ENCODE measurements around the gene MFAP4. TPM values are rescaled to one million over a fixed set of nuclear protein-coding genes. Genes with fewer than 3 reads are reported as not detected.

MFAP4 gene
- total RNA-seq, 1 experiment from 2014 or later, result 1.5 TPM

DNA sequence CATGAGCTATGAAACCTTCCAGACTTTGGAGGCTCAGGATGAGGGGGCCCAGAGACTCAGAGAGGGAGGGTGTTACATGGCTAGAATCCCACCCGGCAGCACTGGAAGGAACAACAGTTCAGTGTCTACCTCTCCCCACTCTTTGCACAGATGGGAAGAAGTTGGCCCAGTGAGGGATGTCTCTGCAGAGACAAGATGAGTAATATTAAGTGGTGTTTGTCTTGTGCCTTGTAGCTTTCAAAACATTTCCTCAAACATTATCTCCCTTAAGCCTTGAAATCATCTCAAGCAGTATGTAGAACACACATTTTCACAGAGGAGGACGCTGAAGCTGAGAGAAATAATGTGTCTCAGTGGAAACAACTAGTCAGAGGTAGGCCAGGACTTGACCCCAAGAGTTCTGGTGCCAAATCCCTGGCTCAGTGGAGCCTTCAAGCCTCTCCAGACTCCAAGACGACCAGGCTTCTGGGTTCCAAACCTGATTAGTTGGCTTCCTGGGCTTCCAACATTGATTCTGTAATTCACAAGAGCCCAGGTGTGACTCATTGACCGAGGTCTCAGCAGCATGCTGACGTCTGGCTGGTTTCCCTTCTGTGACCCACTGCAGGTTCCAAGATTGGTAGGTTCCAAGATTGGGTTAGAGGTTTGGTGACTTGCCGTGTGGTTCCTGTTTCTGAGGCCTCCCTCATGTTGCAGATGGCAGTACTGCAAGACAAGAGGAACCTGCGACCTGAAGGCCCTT is 31.4 kb upstream of the MFAP4 start:
- H3K23me2 ChIP-seq (ENCODE audit: insufficient read length, low read depth, low read length, poor library complexity, severe bottlenecking), result no peaks in the 10 kb centered on the region
- H3K4me3 Mint-ChIP-seq, result no peak overlapping the region
- H3K27me3 Mint-ChIP-seq (ENCODE audit: low read depth), result peaks cover 7% of the 10 kb centered on the region
- no peaks in the 10 kb centered on the region for H3K79me2 ChIP-seq (ENCODE audit: insufficient read depth, low read length)
- H3K4me1 ChIP-seq (ENCODE audit: insufficient read depth, low read length), result no peaks in the 10 kb centered on the region
- H3K56ac ChIP-seq (ENCODE audit: insufficient read length, low read depth, low read length), result no peak overlapping the region
- no peak overlapping the region for H2BK5ac ChIP-seq (ENCODE audit: insufficient read length, low read length)
- H3K27ac ChIP-seq (ENCODE audit: insufficient read length, low read depth, low read length), result no peak overlapping the region
- no peak overlapping the region; a peak in 1 of 7 replicates for H3K27ac Mint-ChIP-seq
- peak; percentile 48 for DNase-seq
- H2BK20ac ChIP-seq (ENCODE audit: low read depth, low read length, poor library complexity, severe bottlenecking), result no peak overlapping the region
- H3K14ac ChIP-seq (ENCODE audit: insufficient read depth, low read length), result no peak overlapping the region
- H4K91ac ChIP-seq (ENCODE audit: insufficient read length, low read depth, low read length), result no peak overlapping the region
- H3K9ac ChIP-seq (ENCODE audit: extremely low read depth, insufficient read length, low read length), result no peak overlapping the region
- H2BK12ac ChIP-seq (ENCODE audit: insufficient read length, low read depth, low read length), result no peak overlapping the region
- no peak overlapping the region for H3K23ac ChIP-seq (ENCODE audit: insufficient read length, low read depth, low read length)
- H3K9me3 ChIP-seq (ENCODE audit: control insufficient read depth, low read depth, low read length), result no peaks in the 10 kb centered on the region
- no peaks in the 10 kb centered on the region for H3K79me1 ChIP-seq (ENCODE audit: insufficient read depth, low read depth, low read length, poor library complexity, severe bottlenecking)
- no peak overlapping the region for H2AFZ ChIP-seq (ENCODE audit: low read length)
- H3T11ph ChIP-seq (ENCODE audit: low read length), result no peak overlapping the region
- no peak for TF ChIP-seq CTCF (conservative IDR thresholded peaks at IDR 0.05)
- no peaks in the 10 kb centered on the region for H3K9me3 Mint-ChIP-seq
- no CpG with 5 or more reads among the region's 7 CpGs for WGBS (ENCODE audit: extremely low coverage, insufficient read length, low lambda C conversion rate)
- no peak overlapping the region for H3K18ac ChIP-seq (ENCODE audit: insufficient read length, low read depth, low read length)
- H4K5ac ChIP-seq (ENCODE audit: insufficient read length, low read depth, low read length), result no peak overlapping the region
- no peaks in the 10 kb centered on the region for H4K20me1 ChIP-seq (ENCODE audit: control insufficient read depth, insufficient read depth, insufficient read length)
- no peak overlapping the region for H3K4me2 ChIP-seq (ENCODE audit: insufficient read depth, insufficient read length, low read length)
- no peaks in the 10 kb centered on the region for H3K27me3 ChIP-seq (ENCODE audit: insufficient read depth, low read length)
- no peak overlapping the region for H2BK120ac ChIP-seq (ENCODE audit: low read depth, low read length, poor library complexity, severe bottlenecking)
- peaks cover 0 to 14% of the 10 kb centered on the region in 2 experiments; a peak in 2 of 4 replicates for H3K4me1 Mint-ChIP-seq
- H4K8ac ChIP-seq (replicated peaks; ENCODE audit: insufficient read length, low read depth, low read length), result no peak overlapping the region
- no peak overlapping the region for H2BK15ac ChIP-seq (ENCODE audit: low read depth, low read length)
- no peak overlapping the region for H3K4ac ChIP-seq (ENCODE audit: low read depth, low read length)
- no peak overlapping the region for H2AK5ac ChIP-seq (ENCODE audit: insufficient read length, low read length)
- H3K36me3 Mint-ChIP-seq (ENCODE audit: insufficient read depth in 1 of 3, low read depth in 3 of 3), result no peaks in the 10 kb centered on the region

All from H9 (cell line).